ENCODE data around the gene MICU1.

MICU1 gene

GRCh38 chr10:72323771-72324191 is 302.1 kb downstream of the MICU1 start:
- no peaks in the 10 kb centered on the region for H3K36me3 ChIP-seq (ENCODE audit: low read depth)
- peak overlapping the region; percentile 99 for H3K27ac ChIP-seq (ENCODE audit: poor library complexity, severe bottlenecking)
- ATAC-seq (ENCODE audit: low read depth): no peak
- H3K27me3 ChIP-seq (ENCODE audit: insufficient read depth, poor library complexity, severe bottlenecking): no peaks in the 10 kb centered on the region
- TF ChIP-seq CTCF (IDR thresholded peaks at IDR 0.05; ENCODE audit: poor library complexity, severe bottlenecking): no peak
- no peak overlapping the region for H3K4me3 ChIP-seq (ENCODE audit: severe bottlenecking)
- H3K9me3 ChIP-seq (ENCODE audit: severe bottlenecking): no peaks in the 10 kb centered on the region
- DNase-seq (ENCODE audit: low spot score): no peak
- peaks cover 65% of the 10 kb centered on the region for H3K4me1 ChIP-seq (ENCODE audit: insufficient read depth, poor library complexity, severe bottlenecking)

DNA sequence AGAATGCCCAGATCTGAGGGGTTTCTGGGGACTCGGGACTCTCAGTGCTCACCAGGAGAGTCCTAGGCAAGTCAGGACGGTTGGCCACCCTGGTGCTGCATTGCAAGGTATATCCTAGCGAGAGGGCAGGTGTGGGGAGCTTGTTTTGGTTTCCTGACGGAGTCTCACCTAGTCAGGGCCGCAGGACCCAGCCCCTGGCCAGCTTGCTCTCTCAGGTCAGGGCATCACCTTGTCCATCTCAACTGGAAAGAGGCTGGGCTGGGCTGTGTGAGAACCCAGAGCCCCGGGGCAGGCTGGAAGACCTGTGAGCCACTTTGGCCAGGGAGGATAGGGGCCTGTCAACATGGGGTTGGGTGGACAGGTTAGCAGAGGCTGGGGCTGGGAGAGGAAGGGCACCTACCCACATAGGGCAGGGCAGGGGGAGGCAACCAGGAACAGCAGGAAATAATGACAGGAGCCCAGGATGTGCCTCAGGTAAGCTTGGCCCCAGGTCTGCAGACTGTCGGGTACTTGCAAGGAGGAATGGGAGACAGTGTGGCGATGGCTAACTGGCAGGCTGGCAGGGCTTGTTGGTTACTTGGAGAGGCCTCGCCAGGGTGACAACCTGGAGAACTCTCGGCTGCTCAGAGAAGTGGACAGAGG is 302.6 kb downstream of the MICU1 start:
- H3K4me1 ChIP-seq (ENCODE audit: insufficient read depth, poor library complexity, severe bottlenecking): peaks cover 63% of the 10 kb centered on the region
- H3K27me3 ChIP-seq (ENCODE audit: insufficient read depth, poor library complexity, severe bottlenecking): no peaks in the 10 kb centered on the region
- no peaks in the 10 kb centered on the region for H3K36me3 ChIP-seq (ENCODE audit: low read depth)
- peak overlapping the region; percentile 99 for H3K27ac ChIP-seq (ENCODE audit: poor library complexity, severe bottlenecking)
- DNase-seq (ENCODE audit: low spot score) (no peak), ATAC-seq (ENCODE audit: low read depth) (no peak)
- H3K9me3 ChIP-seq (ENCODE audit: severe bottlenecking): no peaks in the 10 kb centered on the region
- no peak for TF ChIP-seq CTCF (IDR thresholded peaks at IDR 0.05; ENCODE audit: poor library complexity, severe bottlenecking)
- no peak overlapping the region for H3K4me3 ChIP-seq (ENCODE audit: severe bottlenecking)

DNA sequence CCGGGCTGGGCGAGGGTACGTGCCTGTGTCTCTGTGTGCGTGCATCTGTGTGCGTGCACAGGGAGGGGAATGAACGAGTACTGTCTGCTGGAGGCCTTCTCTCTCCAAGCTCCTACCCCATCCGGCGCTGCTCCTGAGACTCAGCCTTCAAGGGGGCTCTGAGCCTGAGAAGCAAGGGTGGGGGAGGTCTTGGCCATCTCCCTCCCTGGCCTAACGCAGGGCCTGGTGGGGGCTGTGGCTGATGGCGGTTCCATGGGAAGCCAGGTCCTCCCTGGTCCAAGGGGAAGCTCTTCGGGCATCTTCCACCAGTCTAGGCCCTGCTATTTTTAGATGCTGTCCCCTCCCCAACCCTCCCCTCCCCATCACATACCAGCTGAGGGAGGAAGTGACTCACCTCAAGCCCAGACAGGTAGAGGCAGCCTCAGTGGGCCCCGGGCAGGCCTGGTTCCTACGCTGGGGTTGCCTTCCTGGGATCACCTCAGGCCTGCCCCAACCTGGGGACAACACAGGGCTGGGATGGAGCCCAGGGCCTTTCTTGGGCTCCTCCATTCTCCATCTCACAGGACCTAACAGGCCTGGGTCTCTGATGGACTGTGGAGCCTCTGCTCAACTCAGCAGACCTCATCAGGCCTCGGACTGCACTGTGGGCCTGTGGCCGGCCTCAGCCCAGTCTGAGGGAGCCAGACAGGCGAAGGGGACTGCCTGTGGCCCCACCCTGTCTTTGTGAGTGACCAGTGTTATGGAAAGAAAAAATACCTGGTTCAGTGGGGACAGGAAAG is 303.4 kb downstream of the MICU1 start:
- TF ChIP-seq CTCF (IDR thresholded peaks at IDR 0.05; ENCODE audit: poor library complexity, severe bottlenecking): no peak
- H3K27me3 ChIP-seq (ENCODE audit: insufficient read depth, poor library complexity, severe bottlenecking): no peaks in the 10 kb centered on the region
- peak; percentile 49 for ATAC-seq (ENCODE audit: low read depth)
- DNase-seq (ENCODE audit: low spot score): peak; percentile 95
- H3K9me3 ChIP-seq (ENCODE audit: severe bottlenecking): no peaks in the 10 kb centered on the region
- H3K4me3 ChIP-seq (ENCODE audit: severe bottlenecking): no peak overlapping the region
- H3K4me1 ChIP-seq (ENCODE audit: insufficient read depth, poor library complexity, severe bottlenecking): peaks cover 57% of the 10 kb centered on the region
- H3K27ac ChIP-seq (ENCODE audit: poor library complexity, severe bottlenecking): peak overlapping the region; percentile 99
- no peaks in the 10 kb centered on the region for H3K36me3 ChIP-seq (ENCODE audit: low read depth)

GRCh38 chr10:72322030-72322279 is 303.9 kb downstream of the MICU1 start:
- ATAC-seq (ENCODE audit: low read depth) (no peak), DNase-seq (ENCODE audit: low spot score) (no peak)
- TF ChIP-seq CTCF (IDR thresholded peaks at IDR 0.05; ENCODE audit: poor library complexity, severe bottlenecking): no peak
- peaks cover 57% of the 10 kb centered on the region for H3K4me1 ChIP-seq (ENCODE audit: insufficient read depth, poor library complexity, severe bottlenecking)
- no peaks in the 10 kb centered on the region for H3K36me3 ChIP-seq (ENCODE audit: low read depth)
- peak overlapping the region; percentile 99 for H3K27ac ChIP-seq (ENCODE audit: poor library complexity, severe bottlenecking)
- H3K9me3 ChIP-seq (ENCODE audit: severe bottlenecking): no peaks in the 10 kb centered on the region
- no peak overlapping the region for H3K4me3 ChIP-seq (ENCODE audit: severe bottlenecking)
- H3K27me3 ChIP-seq (ENCODE audit: insufficient read depth, poor library complexity, severe bottlenecking): no peaks in the 10 kb centered on the region
